OCI-LY1 (cell line): Measurements from ENCODE around the gene MTFMT.

Experiments used
- H2AFZ ChIP-seq: fragments of 200-600 bp; sonication (generic), shearing (Covaris generic); 2 replicates; pipeline ENCODE4 v1.6.0; 2014; ENCODE audit warnings: antibody characterized with exemption, mild to moderate bottlenecking, low read length
- H3F3A ChIP-seq: fragments of 200-600 bp; sonication (generic), shearing (Covaris generic); 2 replicates; pipeline ENCODE4 v1.6.0; 2014; ENCODE audit warnings: mild to moderate bottlenecking, antibody characterized with exemption, low read length, moderate library complexity; ENCODE audit not compliant: insufficient read depth
- H3K27ac ChIP-seq: fragments of 200-600 bp; sonication (generic); 2 replicates; pipeline ENCODE4 v1.5.1; 2014; ENCODE audit warnings: low read length, mixed run types, mild to moderate bottlenecking, low read depth; ENCODE audit not compliant: poor library complexity, severe bottlenecking
- H3K27me3 ChIP-seq: fragments of 200-600 bp; sonication (generic); 2 replicates; pipeline ENCODE4 v1.6.0; 2014; ENCODE audit warnings: antibody characterized with exemption, mild to moderate bottlenecking, low read length, moderate library complexity; ENCODE audit not compliant: insufficient read depth
- H3K36me3 ChIP-seq: fragments of 200-600 bp; sonication (generic); 2 replicates; pipeline ENCODE4 v1.6.1; 2014; ENCODE audit warnings: mild to moderate bottlenecking, antibody characterized with exemption, low read length, moderate library complexity, mixed read lengths; ENCODE audit not compliant: insufficient read depth
- H3K4me1 ChIP-seq: fragments of 200-600 bp; sonication (generic); 2 replicates; pipeline ENCODE4 v1.5.1; 2014; ENCODE audit warnings: mild to moderate bottlenecking, low read length, moderate library complexity; ENCODE audit not compliant: insufficient read depth, severe bottlenecking
- H3K4me2 ChIP-seq: fragments of 200-600 bp; sonication (generic), shearing (Covaris generic); 2 replicates; pipeline ENCODE4 v1.6.1; 2014; ENCODE audit warnings: low read length
- H3K4me3 ChIP-seq: fragments of 200-600 bp; sonication (generic); 2 replicates; pipeline ENCODE4 v1.5.1; 2014; ENCODE audit warnings: low read length, low read depth, mild to moderate bottlenecking, mixed read lengths; ENCODE audit not compliant: poor library complexity, severe bottlenecking
- H3K79me2 ChIP-seq: fragments of 200-600 bp; shearing (Covaris generic); 2 replicates; pipeline ENCODE4 v1.6.1; 2016; ENCODE audit warnings: mixed run types, low read length, mixed read lengths; ENCODE audit not compliant: insufficient read depth
- H3K9ac ChIP-seq: fragments of 200-600 bp; sonication (generic), shearing (Covaris generic); 2 replicates; pipeline ENCODE4 v1.6.1; 2014; ENCODE audit warnings: mild to moderate bottlenecking, low read length, mixed read lengths
- H3K9me2 ChIP-seq: fragments of 200-600 bp; sonication (generic), shearing (Covaris generic); 2 replicates; pipeline ENCODE4 v1.6.1; 2014; ENCODE audit warnings: low read depth, mild to moderate bottlenecking, low read length, mixed read lengths
- H3K9me3 ChIP-seq: fragments of 200-600 bp; shearing (Covaris generic); 2 replicates; pipeline ENCODE4 v1.6.1; 2014; ENCODE audit warnings: low read length, mixed read lengths
- H4K20me1 ChIP-seq: fragments of 200-600 bp; sonication (generic), shearing (Covaris generic); 2 replicates; pipeline ENCODE4 v1.6.0; 2016; ENCODE audit warnings: mild to moderate bottlenecking, low read length; ENCODE audit not compliant: insufficient read depth
- CTCF ChIP-seq: fragments of 200-600 bp; sonication (generic), shearing (Covaris generic); IDR thresholded peaks from 2 replicates; pipeline ENCODE4 v1.5.1; 2017; ENCODE audit warnings: mild to moderate bottlenecking, antibody characterized with exemption, low read length, moderate library complexity, mixed read lengths
- EZH2 ChIP-seq: fragments of 200-600 bp; sonication (generic), shearing (Covaris generic); IDR thresholded peaks from 2 replicates; pipeline ENCODE4 v1.8.0; 2017; ENCODE audit warnings: borderline replicate concordance, mixed run types, mild to moderate bottlenecking, antibody characterized with exemption, low read length, moderate library complexity, mixed read lengths

The MTFMT gene

GRCh38 chr15:65038428-65038827, 9.0 kb upstream of the MTFMT start:
- Histone ChIP-seq H3K9me2 (no peaks in the 10 kb centered on the region), H3K9ac (no peak overlapping the region), H3F3A (no peaks in the 10 kb centered on the region), H3K79me2 (no peaks in the 10 kb centered on the region), H3K27ac (no peak overlapping the region), H2AFZ (no peak overlapping the region), H3K4me1 (no peaks in the 10 kb centered on the region), H3K36me3 (no peaks in the 10 kb centered on the region), H3K4me3 (no peak overlapping the region), H4K20me1 (no peaks in the 10 kb centered on the region), H3K4me2 (no peak overlapping the region), H3K27me3 (no peaks in the 10 kb centered on the region; the same call in 1 of the 2 replicates), H3K9me3 (no peaks in the 10 kb centered on the region)
- no peak for TF ChIP-seq EZH2
- no peak for TF ChIP-seq CTCF

GRCh38 chr15:65037309-65037708, 7.9 kb upstream of the MTFMT start:
- TF ChIP-seq EZH2: no peak
- TF ChIP-seq CTCF: no peak
- no peak overlapping the region for H3K27ac ChIP-seq

GRCh38 chr15:65034719-65035118, 5.3 kb upstream of the MTFMT start:
- Histone ChIP-seq H3K4me3 (no peak overlapping the region), H2AFZ (no peak overlapping the region), H3K27ac (no peak overlapping the region), H3K4me2 (no peak overlapping the region), H3K9ac (no peak overlapping the region), H3K9me2 (no peaks in the 10 kb centered on the region), H3K9me3 (no peaks in the 10 kb centered on the region), H3K36me3 (no peaks in the 10 kb centered on the region), H3K79me2 (no peaks in the 10 kb centered on the region), H4K20me1 (no peaks in the 10 kb centered on the region), H3K4me1 (peaks cover 3% of the 10 kb centered on the region), H3F3A (no peaks in the 10 kb centered on the region), H3K27me3 (no peaks in the 10 kb centered on the region)
- TF ChIP-seq CTCF: no peak
- TF ChIP-seq EZH2: no peak

More at GRCh38 chr15:65037309-65037708, 7.9 kb upstream of the MTFMT start:
- no peaks in the 10 kb centered on the region; the same call in 1 of the 2 replicates for H3K27me3 ChIP-seq
- H3K9ac ChIP-seq: no peak overlapping the region
- H3K79me2 ChIP-seq: no peaks in the 10 kb centered on the region
- H2AFZ ChIP-seq: no peak overlapping the region
- no peak overlapping the region for H3K4me3 ChIP-seq
- no peaks in the 10 kb centered on the region for H3K9me3 ChIP-seq
- peaks cover 3% of the 10 kb centered on the region for H3K4me1 ChIP-seq
- H3K9me2 ChIP-seq: no peaks in the 10 kb centered on the region
- H4K20me1 ChIP-seq: no peaks in the 10 kb centered on the region
- H3F3A ChIP-seq: no peaks in the 10 kb centered on the region
- H3K36me3 ChIP-seq: no peaks in the 10 kb centered on the region
- H3K4me2 ChIP-seq: no peak overlapping the region
